Activated B cell treated with CpG ODN at 0.5 μM for 24 hours (primary cell): ENCODE results near the gene HIVEP1. TPM values are rescaled to one million over a fixed set of nuclear protein-coding genes. Genes with fewer than 3 reads are reported as not detected.

Experiments
- ATAC-seq: fragments of 200-7000 bp; cut with Tn5 transposase; one replicate; pipeline ENCODE4 v1.10.0; 2021; ENCODE audit warnings: low read depth, mild to moderate bottlenecking, moderate library complexity
- CTCF ChIA-PET: fragments of 350-600 bp; sonication (Branson Sonifier 250); formaldehyde crosslinking; loops from one replicate; lab custom pipeline; 2021; ENCODE audit warnings: antibody characterized with exemption; lab: Charles Lee
- POLR2A ChIA-PET: fragments of 350-600 bp; sonication (Branson Sonifier 250); formaldehyde crosslinking; loops from one replicate; lab custom pipeline; 2021; ENCODE audit warnings: antibody characterized with exemption; lab: Charles Lee
- DNase-seq: peaks from one replicate; pipeline ENCODE4 v3.0.0; 2022
- H3K27ac Mint-ChIP-seq: one replicate; pipeline ENCODE4 v1.8.0; 2020; ENCODE audit warnings: mixed read lengths
- H3K27me3 Mint-ChIP-seq: one replicate; pipeline ENCODE4 v1.8.0; 2021; ENCODE audit warnings: mixed read lengths
- H3K36me3 Mint-ChIP-seq: one replicate; pipeline ENCODE4 v1.8.0; 2021; ENCODE audit warnings: low read depth, mixed read lengths
- H3K4me1 Mint-ChIP-seq: one replicate; pipeline ENCODE4 v1.8.0; 2021; ENCODE audit warnings: mixed read lengths
- H3K4me3 Mint-ChIP-seq: one replicate; pipeline ENCODE4 v1.8.0; 2020; ENCODE audit warnings: mild to moderate bottlenecking, mixed read lengths
- H3K9me3 Mint-ChIP-seq: one replicate; pipeline ENCODE4 v1.8.0; 2020; ENCODE audit warnings: mixed read lengths
- CTCF ChIP-seq: fragments of 200-600 bp; IDR thresholded peaks from one replicate; pipeline ENCODE4 v1.8.0; 2022; ENCODE audit warnings: antibody characterized with exemption, mild to moderate bottlenecking
- intact Hi-C: fragments of 100-400 bp; cut with micrococcal nuclease; formaldehyde crosslinking; loops from one replicate; pipeline ENCODE4 v1.15.1; 2024
- total RNA-seq: library from RNA; stranded (reverse); gene quantifications from 2 replicates; pipeline ENCODE4 v1.2.3, GENCODE V29; 2022

Gene HIVEP1
- total RNA-seq, 1 donor from 2014 or later, result 91.0 TPM

DNA sequence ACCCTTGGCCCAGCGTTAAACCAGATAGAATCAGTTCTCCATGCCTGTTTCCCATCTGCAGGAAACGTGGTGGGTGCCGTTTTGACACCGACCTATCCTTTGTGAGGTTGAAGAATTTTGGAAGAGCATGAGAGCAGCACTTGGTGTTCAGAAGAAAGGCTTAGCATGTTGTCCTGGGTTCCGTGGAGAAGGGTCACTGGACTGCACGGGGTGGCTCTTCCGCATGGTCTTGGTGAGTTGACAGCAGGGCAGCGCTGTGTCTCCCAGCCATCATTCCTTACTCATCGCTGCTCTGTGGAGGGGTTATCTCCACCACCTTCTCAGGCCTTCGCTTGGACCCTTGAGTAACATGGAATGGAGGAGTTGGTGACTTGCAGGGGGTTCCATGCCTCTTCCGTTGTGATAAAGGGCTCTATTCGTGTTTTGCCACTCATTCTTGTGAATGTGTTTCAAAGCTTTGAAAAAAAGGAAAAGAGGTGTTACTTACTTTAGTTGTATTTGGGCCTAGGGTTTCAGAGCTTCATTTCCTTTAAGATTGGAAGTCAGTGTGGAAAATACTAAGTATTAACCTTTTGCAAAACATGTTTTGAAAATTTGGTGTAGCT, 8.2 kb downstream of the HIVEP1 start:
- TF ChIP-seq CTCF, result no peak
- peaks cover 72% of the 10 kb centered on the region for H3K36me3 Mint-ChIP-seq
- no peak overlapping the region for H3K4me3 Mint-ChIP-seq
- no peak for DNase-seq
- H3K27me3 Mint-ChIP-seq, result no peaks in the 10 kb centered on the region
- peaks cover 4% of the 10 kb centered on the region for H3K9me3 Mint-ChIP-seq
- H3K27ac Mint-ChIP-seq, result no peak overlapping the region
- intact Hi-C loops, result no loop called here
- ATAC-seq, result no peak
- peaks cover 23% of the 10 kb centered on the region for H3K4me1 Mint-ChIP-seq
- ChIA-PET CTCF (interaction anchor here (1.3 kb wide), 1 partner anchor 213 kb away, joined by 4 read pairs; no protein-coding TSS in a partner anchor), POLR2A (interaction anchor here (0.6 to 1.2 kb wide), 5 partner anchors 9 to 1312 kb away, joined by 3 to 4 read pairs (median 3); no protein-coding TSS in a partner anchor)

GRCh38 chr6:12022481-12022880, 10.4 kb downstream of the HIVEP1 start:
- ChIA-PET CTCF (interaction anchor here (1.1 kb wide), 1 partner anchor 200 kb away, joined by 3 read pairs; no protein-coding TSS in a partner anchor), POLR2A (no interaction called here)
- intact Hi-C loops, result no loop called here
- no peak for ATAC-seq
- no peak for DNase-seq
- no peak overlapping the region for H3K4me3 Mint-ChIP-seq
- H3K9me3 Mint-ChIP-seq, result peaks cover under 1% of the 10 kb centered on the region
- peaks cover 65% of the 10 kb centered on the region for H3K36me3 Mint-ChIP-seq
- no peak for TF ChIP-seq CTCF
- H3K4me1 Mint-ChIP-seq, result peaks cover 31% of the 10 kb centered on the region
- H3K27ac Mint-ChIP-seq, result no peak overlapping the region
- H3K27me3 Mint-ChIP-seq, result no peaks in the 10 kb centered on the region

DNA sequence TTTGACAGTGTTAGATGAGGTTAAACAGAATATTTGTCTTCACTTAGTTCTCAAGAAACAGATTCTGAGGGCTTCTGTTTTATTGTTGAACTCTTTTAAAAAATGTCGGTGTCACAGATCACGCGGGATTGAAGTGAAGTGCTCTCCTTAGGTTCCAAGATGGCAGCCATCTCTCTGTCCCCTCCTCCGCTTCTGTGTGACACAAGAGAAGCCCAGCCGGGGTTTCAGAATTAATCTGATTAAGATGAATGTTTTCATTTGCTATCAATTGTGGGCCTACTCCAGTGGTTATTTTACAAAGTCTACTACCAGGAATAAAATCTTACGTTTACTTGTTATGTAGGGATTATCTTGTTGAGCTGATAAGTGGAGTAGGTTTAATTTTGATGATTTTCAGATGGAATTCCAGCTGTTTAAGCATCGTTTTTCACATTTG, 10.9 kb downstream of the HIVEP1 start:
- Mint-ChIP-seq H3K27me3 (no peaks in the 10 kb centered on the region), H3K4me3 (no peak overlapping the region), H3K36me3 (peaks cover 66% of the 10 kb centered on the region), H3K4me1 (peaks cover 32% of the 10 kb centered on the region), H3K27ac (no peak overlapping the region), H3K9me3 (no peaks in the 10 kb centered on the region)
- ATAC-seq (no peak), DNase-seq (no peak)
- ChIA-PET POLR2A (interaction anchor here (1.4 kb wide), 1 partner anchor 10 kb away, joined by 6 read pairs; no protein-coding TSS in a partner anchor), CTCF (interaction anchor here (0.9 to 1.1 kb wide), 2 partner anchors 201 to 369 kb away, joined by 3 read pairs; no protein-coding TSS in a partner anchor)
- intact Hi-C loops, result loop anchor here (1.0 kb wide), 1 partner anchor 10 kb away; no protein-coding TSS in a partner anchor
- TF ChIP-seq CTCF, result no peak

DNA sequence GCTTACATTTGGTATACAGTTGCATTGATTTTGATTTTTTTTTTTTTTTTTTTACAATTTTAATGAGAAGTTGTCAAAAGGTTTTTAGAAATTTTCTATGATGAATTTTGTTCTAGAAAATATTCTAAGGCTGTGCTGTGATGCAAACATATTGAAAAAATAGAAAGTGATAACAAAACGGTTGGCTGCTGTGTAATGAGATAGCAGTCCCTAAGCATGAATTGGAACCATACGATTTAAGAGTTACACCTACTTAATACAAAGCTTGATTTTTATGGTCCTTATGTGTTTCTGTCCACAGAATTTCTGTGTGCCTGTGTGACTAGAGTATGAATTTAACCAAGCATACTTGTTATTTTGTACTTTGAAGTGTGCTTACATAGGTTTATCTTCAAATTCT, 12.1 kb downstream of the HIVEP1 start:
- H3K36me3 Mint-ChIP-seq, result peaks cover 69% of the 10 kb centered on the region
- CTCF ChIA-PET, result interaction anchor here (1.2 kb wide), 1 partner anchor 51 kb away, joined by 3 read pairs; no protein-coding TSS in a partner anchor
- peaks cover 29% of the 10 kb centered on the region for H3K4me1 Mint-ChIP-seq
- no peak for TF ChIP-seq CTCF
- H3K4me3 Mint-ChIP-seq, result no peak overlapping the region
- H3K27ac Mint-ChIP-seq, result no peak overlapping the region
- intact Hi-C loops, result loop anchor here (2.0 kb wide), 1 partner anchor 17 kb away; no protein-coding TSS in a partner anchor
- POLR2A ChIA-PET, result interaction anchor here (1.4 kb wide), 1 partner anchor 11 kb away, joined by 6 read pairs; no protein-coding TSS in a partner anchor
- ATAC-seq, result no peak
- no peak for DNase-seq
- no peaks in the 10 kb centered on the region for H3K27me3 Mint-ChIP-seq
- H3K9me3 Mint-ChIP-seq, result peaks cover 7% of the 10 kb centered on the region

- peaks cover 10% of the 10 kb centered on the region for H3K9me3 Mint-ChIP-seq
- ChIA-PET POLR2A (no interaction called here), CTCF (interaction anchor here (1.0 to 1.2 kb wide), 2 partner anchors 11 to 51 kb away, joined by 3 read pairs; no protein-coding TSS in a partner anchor)
- no peak for ATAC-seq
- peaks cover 27% of the 10 kb centered on the region for H3K4me1 Mint-ChIP-seq
- H3K27ac Mint-ChIP-seq, result no peak overlapping the region
- H3K36me3 Mint-ChIP-seq, result peaks cover 68% of the 10 kb centered on the region
- H3K4me3 Mint-ChIP-seq, result no peak overlapping the region
- intact Hi-C loops, result loop anchor here (2.0 kb wide), 1 partner anchor 16 kb away; no protein-coding TSS in a partner anchor
- no peak for DNase-seq
- H3K27me3 Mint-ChIP-seq, result no peaks in the 10 kb centered on the region
- TF ChIP-seq CTCF, result no peak
These were observed 12.8 kb downstream of the HIVEP1 start for GRCh38 chr6:12024699-12025434.
